K562 (cell line): ENCODE data around the gene TMEM127. TPM values are rescaled to one million over a fixed set of nuclear protein-coding genes. Genes with fewer than 3 reads are reported as not detected.
A peak's percentile ranks its signal among the peaks of the same experiment; 100 is the strongest.

Source experiments
- ATAC-seq: fragments of 200-7000 bp; cut with Tn5 transposase; 3 replicates; pipeline ENCODE4 v1.9.1; 2020; ENCODE audit warnings: moderate library complexity
- BruUV-seq: library from RNA; stranded (reverse); fragments of 400-500 nt; replicated peaks from 2 replicates; lab custom pipeline; 2021; lab: Mats Ljungman, UMichigan
- CTCF ChIA-PET: fragments of 300-600 bp; formaldehyde crosslinking; extraction: SDS; loops from one replicate; lab custom pipeline; 2021; ENCODE audit warnings: low intra/inter-chr PET ratio; lab: Yijun Ruan, JAX
- POLR2A ChIA-PET: fragments of 300-600, 350-650 bp; sonication (Branson Sonifier 250); formaldehyde crosslinking; extraction: SDS; loops from one replicate; lab custom pipeline; 2021; ENCODE audit warnings: antibody characterized with exemption, inconsistent platforms; lab: Yijun Ruan, JAX
- DNase-seq, 4 experiments: peaks; one replicate each; pipeline versions ENCODE4 v3.0.0 to v3.0.0-alpha.2; 2011 to 2018; ENCODE audit warnings: low spot score in 3 of 4, mixed read lengths in 3 of 4; ENCODE audit errors: extremely low read depth in 1 of 4
- FAIRE-seq: peaks from 2 replicates; lab custom pipeline; 2011; peaks lifted over from hg19 to GRCh38; lab: Jason Lieb, UNC
- H2AFZ ChIP-seq: 2 replicates; pipeline ENCODE4 v1.6.0; 2011; ENCODE audit warnings: low read depth, low read length, control low read depth, inconsistent platforms
- H3K27ac ChIP-seq: fragments of 200-600 bp; 3 replicates; pipeline ENCODE4 v1.8.0; 2011; ENCODE audit warnings: low read depth, mild to moderate bottlenecking, control low read depth, inconsistent platforms, low read length, moderate library complexity, mixed read lengths; ENCODE audit errors: extremely low read depth
- H3K27me3 ChIP-seq, 2 experiments: fragments of 300-600 bp in 1 of 2; 2 replicates in 1 of 2; 3 replicates in 1 of 2; pipeline versions ENCODE4 v1.6.0 to v1.8.0; 2011; ENCODE audit warnings: inconsistent platforms in 2 of 2, low read length in 2 of 2, mild to moderate bottlenecking in 1 of 2, mixed read lengths in 1 of 2, moderate library complexity in 1 of 2; ENCODE audit not compliant: control insufficient read depth in 2 of 2, insufficient read depth in 2 of 2
- H3K36me3 ChIP-seq: fragments of 300-600 bp; 3 replicates; pipeline ENCODE4 v1.8.0; 2011; ENCODE audit warnings: mild to moderate bottlenecking, low read length, inconsistent platforms; ENCODE audit not compliant: control insufficient read depth, insufficient read depth
- H3K4me1 ChIP-seq, 2 experiments: fragments of 200-600 bp in 1 of 2; replicated peaks in 1 of 2; 2 replicates in 1 of 2; 3 replicates in 1 of 2; pipeline versions ENCODE4 v1.5.1 to v1.8.0; 2011; ENCODE audit warnings: inconsistent platforms in 2 of 2, low read length in 2 of 2, mild to moderate bottlenecking in 1 of 2, mixed read lengths in 1 of 2, moderate library complexity in 1 of 2; ENCODE audit not compliant: control insufficient read depth in 2 of 2, insufficient read depth in 2 of 2
- H3K4me2 ChIP-seq: 2 replicates; pipeline ENCODE4 v1.6.1; 2011; ENCODE audit warnings: low read length, control low read depth, inconsistent platforms, mixed read lengths; ENCODE audit not compliant: insufficient read depth
- H3K4me3 ChIP-seq: fragments of 200-600 bp; sonication (generic), shearing (Covaris generic); 2 replicates; pipeline ENCODE4 v1.5.1; 2016; ENCODE audit warnings: control low read depth, inconsistent platforms
- H3K79me2 ChIP-seq: fragments of 200-600 bp; 3 replicates; pipeline ENCODE4 v1.8.0; 2011; ENCODE audit warnings: low read length, inconsistent platforms; ENCODE audit not compliant: control insufficient read depth, insufficient read depth
- H3K9ac ChIP-seq, 2 experiments: 2 replicates each; pipeline versions ENCODE4 v1.6.0 to v1.6.1; 2011; ENCODE audit warnings: low read depth in 2 of 2, low read length in 2 of 2, control low read depth in 1 of 2, inconsistent platforms in 1 of 2, mild to moderate bottlenecking in 1 of 2, mixed read lengths in 1 of 2; ENCODE audit not compliant: insufficient read depth in 1 of 2
- H3K9me1 ChIP-seq: one replicate; pipeline ENCODE4 v1.6.0; 2011; ENCODE audit warnings: inconsistent platforms, mild to moderate bottlenecking, low read length, moderate library complexity; ENCODE audit not compliant: control insufficient read depth, insufficient read depth
- H3K9me3 ChIP-seq: replicated peaks from 2 replicates; pipeline ENCODE4 v1.5.1; 2011; ENCODE audit warnings: low read depth, low read length, inconsistent platforms; ENCODE audit not compliant: control insufficient read depth, insufficient read depth
- H4K20me1 ChIP-seq: replicated peaks from 2 replicates; pipeline ENCODE4 v1.6.1; 2011; ENCODE audit warnings: low read length, inconsistent platforms, mixed read lengths; ENCODE audit not compliant: control insufficient read depth, insufficient read depth
- BMI1 ChIP-seq: fragments of 150-350 bp; IDR thresholded peaks from 2 replicates; pipeline ENCODE4 v1.6.1; 2014; ENCODE audit warnings: low read length
- BRD4 ChIP-seq: fragments of 200-600 bp; sonication (generic); IDR thresholded peaks from 2 replicates; pipeline ENCODE4 v1.6.1; 2017; ENCODE audit warnings: inconsistent platforms
- GMEB1 ChIP-seq: fragments of 250-450 bp; sonication (Bioruptor Pico); IDR thresholded peaks from 2 replicates; pipeline ENCODE4 v1.4.0; 2020; ENCODE audit warnings: mild to moderate bottlenecking
- PHF21A ChIP-seq: fragments of 450-650 bp; IDR thresholded peaks from 2 replicates; pipeline ENCODE4 v1.6.1; 2017; ENCODE audit warnings: low read depth, borderline replicate concordance
- SMAD2 ChIP-seq: fragments of 150-350 bp; IDR thresholded peaks from 2 replicates; pipeline ENCODE4 v1.6.1; 2014; ENCODE audit warnings: low read depth, mild to moderate bottlenecking, low read length
- SRSF9 ChIP-seq: fragments of 200-400 bp; formaldehyde crosslinking; IDR thresholded peaks from 2 replicates; pipeline ENCODE4 v1.6.1; 2017; ENCODE audit warnings: low read depth, low read length, borderline replicate concordance
- ZC3H11A ChIP-seq: IDR thresholded peaks from 2 replicates; pipeline ENCODE4 v1.6.1; 2012; ENCODE audit warnings: low read depth, low read length, improper control_type of control experiment
- ZNF347 ChIP-seq: fragments of 450-650 bp; formaldehyde crosslinking; IDR thresholded peaks from 2 replicates; pipeline ENCODE4 v1.4.0; 2020; ENCODE audit warnings: low read depth, mild to moderate bottlenecking, moderate library complexity
- ZNF512 ChIP-seq: IDR thresholded peaks from 2 replicates; pipeline ENCODE4 v1.6.1; 2016; ENCODE audit warnings: missing genetic modification characterization, missing compliant biosample characterization
- WGBS: fragments of 100-300 bp; shearing (Covaris generic); methylation state at CpG from one replicate; pipeline ENCODE4 v1.1.6; 2016; ENCODE audit warnings: low coverage, mixed read lengths; ENCODE audit not compliant: insufficient coverage; ENCODE audit errors: missing lambda C conversion rate; 5-methylcytosine and 5-hydroxymethylcytosine counted together
- in situ Hi-C: fragments of 300-500 bp; cut with MboI; formaldehyde crosslinking; loops from 4 replicates; pipeline ENCODE4 v1.15.0; 2018; ENCODE audit warnings: inconsistent platforms, mixed read lengths
- intact Hi-C: fragments of 100-400 bp; cut with micrococcal nuclease; formaldehyde crosslinking; loops from 2 replicates; pipeline ENCODE4 v1.14.2; 2022
- polyA plus RNA-seq, 8 experiments: library from polyadenylated mRNA; depleted of rRNA in 4 of 8; stranded (reverse) in 5 of 8; unstranded in 3 of 8; fragments of >200 nt; fragmentation: Nextera tagmentation in 2 of 8; fragmentation: Illumina TruSeq in 1 of 8; extraction: Ambion mirVana in 2 of 8; extraction: Trizol in 1 of 8; gene quantifications; 2 replicates each; pipeline versions ENCODE4 v1.2.1 to v1.2.3, GENCODE V29; 2011 to 2014; ENCODE audit warnings: inconsistent platforms in 1 of 8, missing spikeins in 1 of 8
- total RNA-seq, 7 experiments: library from RNA; depleted of rRNA in 6 of 7; stranded (reverse); fragments of >200 nt in 6 of 7; fragmentation: Illumina TruSeq in 2 of 7; extraction: Trizol in 2 of 7; gene quantifications; 2 replicates each; pipeline versions ENCODE4 v1.2.1 to v1.2.3, GENCODE V29; 2011 to 2021; ENCODE audit warnings: low replicate concordance in 1 of 7
- TF ChIP-seq, protein P1 (sequence below), 2 experiments: fragments of 200-800 bp in 1 of 2; sonication (Bioruptor generic) in 1 of 2; sonication (generic) in 1 of 2; formaldehyde crosslinking in 1 of 2; IDR thresholded peaks in 1 of 2; conservative IDR thresholded peaks in 1 of 2; 2 replicates each; pipeline versions ENCODE4 v1.5.0 to v1.6.1; 2016 to 2020; ENCODE audit warnings: missing compliant biosample characterization in 1 of 2, missing genetic modification characterization in 1 of 2, missing genetic modification reagents in 1 of 2
- TF ChIP-seq, protein P2 (sequence below): fragments of 450-650 bp; conservative IDR thresholded peaks from 2 replicates; pipeline ENCODE4 v1.6.1; 2016; ENCODE audit warnings: missing genetic modification characterization, low read depth, mild to moderate bottlenecking, missing compliant biosample characterization, moderate library complexity

The TMEM127 gene
- total and polyA plus RNA-seq, 9 of the 15 experiments (the other 6 are each of a cell fraction or from before 2014, with no cell fraction given): 1.7 to 20.0 (median 9.9) TPM

GRCh38 chr2:96259497-96259921 is 6.3 kb downstream of the TMEM127 start (continued):
- TF ChIP-seq, protein P1, sequence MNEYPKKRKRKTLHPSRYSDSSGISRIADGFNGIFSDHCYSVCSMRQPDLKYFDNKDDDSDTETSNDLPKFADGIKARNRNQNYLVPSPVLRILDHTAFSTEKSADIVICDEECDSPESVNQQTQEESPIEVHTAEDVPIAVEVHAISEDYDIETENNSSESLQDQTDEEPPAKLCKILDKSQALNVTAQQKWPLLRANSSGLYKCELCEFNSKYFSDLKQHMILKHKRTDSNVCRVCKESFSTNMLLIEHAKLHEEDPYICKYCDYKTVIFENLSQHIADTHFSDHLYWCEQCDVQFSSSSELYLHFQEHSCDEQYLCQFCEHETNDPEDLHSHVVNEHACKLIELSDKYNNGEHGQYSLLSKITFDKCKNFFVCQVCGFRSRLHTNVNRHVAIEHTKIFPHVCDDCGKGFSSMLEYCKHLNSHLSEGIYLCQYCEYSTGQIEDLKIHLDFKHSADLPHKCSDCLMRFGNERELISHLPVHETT (CRISPR knock-in tag; conservative IDR thresholded peaks at IDR 0.05 in 1 of 2, IDR thresholded peaks at IDR 0.05 in 1 of 2): no peak

DNA sequence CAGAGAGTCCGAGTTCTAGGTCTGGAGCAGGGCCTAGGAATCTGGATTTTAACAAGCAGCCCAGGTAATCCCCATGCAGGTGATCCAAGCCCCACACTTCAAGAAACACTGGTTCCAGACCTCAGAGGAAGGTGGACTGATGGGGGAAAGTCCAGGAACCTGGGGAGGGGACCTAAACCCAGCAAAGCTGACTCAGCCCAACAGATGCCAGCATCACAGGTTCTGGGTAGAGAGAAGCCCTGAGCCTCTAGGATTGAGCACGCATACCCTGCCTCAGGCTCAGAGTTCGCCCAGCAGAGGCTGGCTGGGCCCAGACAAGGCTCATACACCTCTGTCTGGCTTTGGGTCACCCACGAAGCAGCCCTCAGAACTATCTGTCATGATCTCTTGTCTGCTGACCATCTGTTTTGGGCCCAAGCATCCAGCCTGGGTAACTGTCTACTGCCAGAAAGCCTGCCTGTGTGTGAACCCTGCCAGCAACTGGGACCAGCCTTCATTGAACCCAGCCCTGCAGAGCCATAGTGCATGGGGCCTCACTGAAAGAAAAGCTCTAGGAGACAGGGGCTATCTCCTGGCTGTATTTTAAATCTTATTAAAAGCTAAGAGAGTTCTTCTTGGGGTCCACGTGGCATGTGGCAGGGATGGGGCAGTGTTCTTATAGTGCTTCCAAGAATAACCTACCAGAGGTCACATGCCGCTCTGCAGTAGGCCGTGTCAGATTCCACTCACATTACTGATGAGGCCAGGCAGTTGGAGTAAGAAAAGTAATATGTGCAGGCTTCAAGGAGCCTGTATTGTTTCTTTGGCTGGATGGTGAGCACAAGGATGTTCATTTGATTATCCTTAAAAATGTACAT is 7.4 kb downstream of the TMEM127 start:
- ATAC-seq (no peak), FAIRE-seq (no peak), DNase-seq (no peak)
- Histone ChIP-seq H3K79me2 (peaks cover 17% of the 10 kb centered on the region; the same call in 2 of the 3 replicates), H3K27ac (no peak overlapping the region), H3K27me3 (no peaks in the 10 kb centered on the region), H3K9me3 (no peaks in the 10 kb centered on the region), H3K4me3 (no peak overlapping the region), H4K20me1 (0 out of 2 replicates have a peak, but pooled peaks cover 3% of the 10 kb centered on the region), H3K4me1 (peaks cover 11 to 23% of the 10 kb centered on the region in 2 experiments; a peak in 4 of 5 replicates), H3K4me2 (no peak overlapping the region), H3K9ac (peak overlapping the region in 1 of 2 experiments; percentile 37; a peak in 2 of 4 replicates), H2AFZ (no peak overlapping the region), H3K9me1 (peaks cover 4% of the 10 kb centered on the region), H3K36me3 (peaks cover 61% of the 10 kb centered on the region; the same call in 2 of the 3 replicates)
- WGBS: 82% methylated on average over 7 of the region's 7 CpGs
- in situ Hi-C loops: no loop called here
- BruUV-seq: no TSS peak
- intact Hi-C loops: no loop called here
- ChIA-PET POLR2A (interaction anchor here (0.8 to 1.9 kb wide), 3 partner anchors 12 to 48 kb away, joined by 3 to 12 read pairs (median 10); no protein-coding TSS in a partner anchor), CTCF (no interaction called here)
- no peak for TF ChIP-seq ZNF347
- no peak for TF ChIP-seq GMEB1
- TF ChIP-seq ZC3H11A: no peak
- no peak for TF ChIP-seq BMI1
- TF ChIP-seq, protein P2, sequence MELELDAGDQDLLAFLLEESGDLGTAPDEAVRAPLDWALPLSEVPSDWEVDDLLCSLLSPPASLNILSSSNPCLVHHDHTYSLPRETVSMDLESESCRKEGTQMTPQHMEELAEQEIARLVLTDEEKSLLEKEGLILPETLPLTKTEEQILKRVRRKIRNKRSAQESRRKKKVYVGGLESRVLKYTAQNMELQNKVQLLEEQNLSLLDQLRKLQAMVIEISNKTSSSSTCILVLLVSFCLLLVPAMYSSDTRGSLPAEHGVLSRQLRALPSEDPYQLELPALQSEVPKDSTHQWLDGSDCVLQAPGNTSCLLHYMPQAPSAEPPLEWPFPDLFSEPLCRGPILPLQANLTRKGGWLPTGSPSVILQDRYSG: no peak
- no peak for TF ChIP-seq PHF21A
- TF ChIP-seq SRSF9: no peak
- no peak for TF ChIP-seq BRD4
- no peak for TF ChIP-seq ZNF512
- TF ChIP-seq SMAD2: no peak
